GM21381 (cell line): ENCODE results near the gene SEC31A.
"Not testable (repeated sequence)": the region's sequence is repeated elsewhere in the genome, so short reads cannot be mapped to it uniquely, and the experiment has no call there.

ENCODE experiments used
- ATAC-seq: cut with Tn5 transposase; IDR thresholded peaks from one replicate; pipeline ENCODE4 v1.9.1; 2021; ENCODE audit warnings: mild to moderate bottlenecking, moderate library complexity; ENCODE audit not compliant: unreplicated experiment

The SEC31A gene

GRCh38 chr4:82890901-82891706, at the start of gene SEC31A:
TSS of gene SEC31A (minus strand) at chr4:82891153. CDS start at chr4:82881936, 9,217 bp downstream.
- ATAC-seq = peak; percentile 95

GRCh38 chr4:82939414-82939813, 48.5 kb upstream of the SEC31A start:
- ATAC-seq = no peak

GRCh38 chr4:82934441-82934840, 43.5 kb upstream of the SEC31A start:
- ATAC-seq = no peak

- ATAC-seq = no peak
Measured at GRCh38 chr4:82930848-82931755, 40.1 kb upstream of the SEC31A start.

GRCh38 chr4:82921795-82922194, 30.8 kb upstream of the SEC31A start:
- ATAC-seq = no peak

- no peak for ATAC-seq
Measured at GRCh38 chr4:82919386-82919785, 28.4 kb upstream of the SEC31A start.

GRCh38 chr4:82918091-82918490, 27.1 kb upstream of the SEC31A start:
- no peak for ATAC-seq

GRCh38 chr4:82913968-82914367, 23.0 kb upstream of the SEC31A start:
- ATAC-seq = not testable (repeated sequence)

GRCh38 chr4:82913305-82913704, 22.4 kb upstream of the SEC31A start:
- no peak for ATAC-seq

GRCh38 chr4:82909326-82909725, 18.4 kb upstream of the SEC31A start:
- ATAC-seq = no peak

GRCh38 chr4:82906469-82906868, 15.5 kb upstream of the SEC31A start:
- ATAC-seq = peak; percentile 37

GRCh38 chr4:82905205-82905604, 14.3 kb upstream of the SEC31A start:
- peak; percentile 43 for ATAC-seq

- ATAC-seq = no peak
Measured at GRCh38 chr4:82903737-82904136, 12.8 kb upstream of the SEC31A start.

- ATAC-seq = no peak
Measured at GRCh38 chr4:82901183-82901718, 10.3 kb upstream of the SEC31A start.

GRCh38 chr4:82900411-82901182, 9.6 kb upstream of the SEC31A start, which contains the start of gene THAP9:
TSS of gene THAP9 (plus strand) at chr4:82900735. CDS start at chr4:82900803, 68 bp downstream.
- peak; percentile 86 for ATAC-seq

- peak; percentile 1 for ATAC-seq
Measured at GRCh38 chr4:82900066-82900410, 9.1 kb upstream of the SEC31A start.

GRCh38 chr4:82899374-82900065, 8.6 kb upstream of the SEC31A start:
- no peak for ATAC-seq

- ATAC-seq = no peak
Measured at GRCh38 chr4:82898322-82899243, 7.6 kb upstream of the SEC31A start.

- no peak for ATAC-seq
Measured at GRCh38 chr4:82896755-82897154, 5.8 kb upstream of the SEC31A start.
